Choroid plexus epithelial cell (primary cell): Measurements from ENCODE around the gene RAB3IP.

ENCODE experiments used
- DNase-seq: peaks from one replicate; pipeline ENCODE4 v3.0.0-alpha.2; 2010; ENCODE audit warnings: low read depth
- H3K4me3 ChIP-seq: 2 replicates; pipeline ENCODE4 v1.5.1; 2011; ENCODE audit warnings: low read depth, mild to moderate bottlenecking, control low read depth, low read length, moderate library complexity
- TF ChIP-seq, protein P1 (sequence below): conservative IDR thresholded peaks from 2 replicates; pipeline ENCODE4 v1.5.1; 2011; ENCODE audit warnings: low read depth, mild to moderate bottlenecking, control low read depth, inconsistent platforms, low read length, moderate library complexity

Gene RAB3IP

DNA sequence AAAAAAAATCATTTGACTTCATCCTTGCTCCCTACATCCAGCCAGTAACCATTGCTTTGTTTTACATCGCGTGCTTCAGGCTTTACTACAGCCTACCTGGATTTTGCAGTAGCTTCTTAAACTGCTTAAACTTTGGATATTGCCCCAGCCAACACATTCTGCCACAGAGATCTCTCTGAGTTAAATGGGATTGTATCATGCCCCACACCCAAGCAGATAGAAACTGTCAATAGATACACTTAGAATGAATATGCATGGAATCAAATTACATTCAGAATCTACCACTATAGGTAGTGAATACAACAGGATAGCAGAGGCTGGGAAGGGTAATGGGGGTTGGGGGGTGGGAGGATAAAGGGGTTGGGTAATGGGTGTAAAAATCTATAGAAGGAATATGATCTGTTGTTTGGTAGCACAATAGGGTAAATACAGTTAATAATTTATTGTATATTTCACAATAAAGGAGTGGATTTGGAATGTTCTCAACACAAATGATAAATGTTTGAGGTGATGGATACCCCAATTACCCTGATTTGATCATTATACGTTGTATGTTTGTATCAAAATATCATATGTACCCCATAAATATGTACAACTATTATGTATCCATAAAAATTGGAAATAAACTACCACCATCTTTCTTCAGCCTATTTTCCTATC lies 83.7 kb downstream of the RAB3IP start:
- DNase-seq: no peak
- TF ChIP-seq, protein P1, sequence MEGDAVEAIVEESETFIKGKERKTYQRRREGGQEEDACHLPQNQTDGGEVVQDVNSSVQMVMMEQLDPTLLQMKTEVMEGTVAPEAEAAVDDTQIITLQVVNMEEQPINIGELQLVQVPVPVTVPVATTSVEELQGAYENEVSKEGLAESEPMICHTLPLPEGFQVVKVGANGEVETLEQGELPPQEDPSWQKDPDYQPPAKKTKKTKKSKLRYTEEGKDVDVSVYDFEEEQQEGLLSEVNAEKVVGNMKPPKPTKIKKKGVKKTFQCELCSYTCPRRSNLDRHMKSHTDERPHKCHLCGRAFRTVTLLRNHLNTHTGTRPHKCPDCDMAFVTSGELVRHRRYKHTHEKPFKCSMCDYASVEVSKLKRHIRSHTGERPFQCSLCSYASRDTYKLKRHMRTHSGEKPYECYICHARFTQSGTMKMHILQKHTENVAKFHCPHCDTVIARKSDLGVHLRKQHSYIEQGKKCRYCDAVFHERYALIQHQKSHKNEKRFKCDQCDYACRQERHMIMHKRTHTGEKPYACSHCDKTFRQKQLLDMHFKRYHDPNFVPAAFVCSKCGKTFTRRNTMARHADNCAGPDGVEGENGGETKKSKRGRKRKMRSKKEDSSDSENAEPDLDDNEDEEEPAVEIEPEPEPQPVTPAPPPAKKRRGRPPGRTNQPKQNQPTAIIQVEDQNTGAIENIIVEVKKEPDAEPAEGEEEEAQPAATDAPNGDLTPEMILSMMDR: no peak
- no peak overlapping the region for H3K4me3 ChIP-seq

DNA sequence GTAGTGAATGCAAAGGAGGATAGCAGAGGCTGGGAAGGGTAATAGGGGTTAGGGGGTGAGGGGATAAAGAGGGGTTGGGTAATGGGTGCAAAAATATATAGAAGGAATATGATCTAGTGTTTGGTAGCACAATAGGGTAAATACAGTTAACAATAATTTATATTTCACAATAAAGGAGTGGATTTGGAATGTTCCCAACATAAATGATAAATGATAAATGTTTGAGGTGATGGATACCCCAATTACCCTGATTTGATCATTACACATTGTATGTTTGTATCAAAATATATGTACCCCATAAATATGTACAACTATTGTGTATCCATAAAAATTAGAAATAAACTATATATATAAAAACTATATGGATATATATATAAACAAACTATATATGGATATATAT lies 85.4 kb downstream of the RAB3IP start:
- TF ChIP-seq, protein P1: no peak
- no peak for DNase-seq
- no peak overlapping the region for H3K4me3 ChIP-seq

DNA sequence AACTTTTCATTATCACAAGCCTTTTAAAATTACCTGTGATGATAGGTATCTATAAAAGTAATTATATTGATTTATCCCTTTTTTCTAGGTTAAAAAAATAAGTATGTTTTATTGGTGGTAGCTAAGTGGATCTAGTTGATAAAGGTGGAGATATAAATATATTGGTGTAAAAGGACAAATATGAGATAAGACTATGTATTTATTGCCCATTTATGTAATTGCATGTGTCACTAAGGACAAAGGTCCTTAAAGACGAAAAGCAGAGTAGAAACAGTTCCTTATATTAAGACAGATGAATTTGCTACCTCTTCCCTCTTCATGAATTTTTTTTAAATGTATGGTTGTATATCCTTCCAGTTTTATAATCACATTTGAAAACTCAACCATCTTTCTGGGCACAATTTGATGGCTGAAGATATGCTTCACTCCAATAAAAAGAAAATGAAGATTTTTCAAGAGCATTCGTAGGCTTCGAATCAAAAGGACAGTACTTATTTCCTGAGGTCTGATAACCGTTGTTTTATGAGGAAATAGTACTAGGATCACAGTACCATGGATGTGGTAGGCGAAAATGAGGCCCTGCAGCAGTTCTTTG lies 86.4 kb downstream of the RAB3IP start, which contains the start of gene MYRFL:
Gene MYRFL, plus strand, starts transcription at position 262 of the 595 bp plus-strand sequence. Its CDS starts 291 bp downstream, at position 553.
- TF ChIP-seq, protein P1: no peak
- H3K4me3 ChIP-seq: no peak within 1 kb of the TSS
- no peak for DNase-seq

DNA sequence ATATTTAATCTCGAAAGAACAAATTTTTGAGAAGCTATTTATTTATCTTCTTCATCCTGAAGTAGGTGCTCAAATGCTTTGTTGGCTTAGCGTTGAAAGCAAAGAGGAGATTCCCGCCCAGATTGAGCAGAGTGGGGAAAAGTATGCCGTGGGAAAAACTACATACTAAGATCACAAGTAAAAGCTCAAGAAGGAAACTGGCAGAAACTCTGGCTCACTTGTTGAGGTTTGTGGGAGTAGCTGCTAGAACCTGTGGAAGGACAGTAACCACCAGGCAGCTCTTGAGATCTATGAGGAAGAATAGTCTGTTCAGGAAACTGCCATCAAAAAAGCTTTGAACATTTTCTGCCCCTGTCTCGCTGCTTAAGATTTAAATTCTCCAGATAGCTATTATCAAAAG lies 90.2 kb downstream of the RAB3IP start:
- H3K4me3 ChIP-seq: no peak overlapping the region
- TF ChIP-seq, protein P1: no peak
- DNase-seq: no peak

DNA sequence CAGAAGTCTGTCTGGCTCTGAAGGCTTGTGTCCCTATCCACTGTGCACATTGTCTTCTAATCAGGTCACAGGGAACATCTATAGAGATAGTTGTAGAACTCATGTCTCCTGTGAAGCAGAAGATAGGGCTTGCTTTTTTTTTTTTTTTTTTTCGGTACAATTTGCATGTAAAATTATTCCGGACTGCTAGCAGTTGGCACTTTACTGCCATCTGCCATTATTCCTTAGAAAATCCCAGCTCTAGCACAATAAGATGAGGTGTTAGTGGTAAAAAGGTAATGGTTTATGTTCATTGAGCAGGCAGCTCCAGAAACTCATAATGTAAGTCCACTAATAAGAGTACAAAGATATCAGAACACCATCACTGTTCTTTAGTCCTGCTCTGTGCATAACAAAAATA lies 95.0 kb downstream of the RAB3IP start:
- no peak overlapping the region for H3K4me3 ChIP-seq
- no peak for DNase-seq
- TF ChIP-seq, protein P1: no peak

DNA sequence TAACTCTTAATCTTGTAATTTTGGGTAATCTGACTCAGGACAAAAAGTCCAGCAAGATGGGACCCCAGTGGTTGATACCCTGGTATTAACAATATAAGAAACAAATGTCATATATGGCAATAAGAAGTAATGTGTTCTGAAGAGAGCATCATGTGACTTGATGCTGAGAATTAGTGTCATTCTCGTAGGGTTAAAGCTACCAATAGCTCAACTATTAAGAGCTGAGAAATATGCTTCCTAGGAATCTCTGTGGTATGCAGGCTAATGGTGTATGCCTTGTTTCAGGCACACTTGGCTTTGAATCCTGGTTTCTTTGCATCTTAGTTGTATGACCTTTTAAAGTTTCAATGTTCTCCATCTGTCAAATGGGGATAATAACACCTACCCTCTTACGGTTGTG lies 95.5 kb downstream of the RAB3IP start:
- no peak for DNase-seq
- TF ChIP-seq, protein P1: no peak
- no peak overlapping the region for H3K4me3 ChIP-seq

DNA sequence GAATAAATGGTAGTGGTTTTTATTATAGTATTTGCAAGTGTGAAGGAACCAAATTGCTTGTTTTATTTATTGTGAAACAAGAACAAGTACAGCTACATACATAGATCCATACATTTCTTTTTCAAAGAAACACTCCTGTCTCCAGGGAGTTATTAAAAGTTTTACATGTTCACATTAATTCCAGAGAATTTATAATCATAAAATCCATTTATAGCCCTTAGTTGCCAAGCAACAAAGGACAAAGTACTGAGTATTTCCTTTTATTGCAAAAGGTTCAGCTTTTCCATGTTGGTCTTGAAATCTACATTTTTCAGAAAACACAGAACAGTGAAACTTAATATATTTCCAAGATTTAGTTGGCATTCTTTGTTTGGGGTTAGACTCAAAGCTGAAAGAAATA lies 95.9 kb downstream of the RAB3IP start:
- DNase-seq: no peak
- TF ChIP-seq, protein P1: no peak
- no peak overlapping the region for H3K4me3 ChIP-seq
